HL-60/S4 (cell line): Measurements from ENCODE around the gene DNAL4.

Source experiments
- in situ Hi-C: fragments of 300-500 bp; cut with MboI; formaldehyde crosslinking; loops from 2 replicates; pipeline ENCODE4 v1.14.3; 2022; ENCODE audit warnings: low sequenced_read_pairs

The DNAL4 gene

GRCh38 chr22:38760477-38761201, 33.3 kb downstream of the DNAL4 start:
- in situ Hi-C loops, result no loop called here

GRCh38 chr22:38759005-38759404, 34.9 kb downstream of the DNAL4 start:
- in situ Hi-C loops, result no loop called here

- in situ Hi-C loops, result no loop called here
Observed at GRCh38 chr22:38758276-38758945, 35.5 kb downstream of the DNAL4 start.

- in situ Hi-C loops, result no loop called here
Observed at GRCh38 chr22:38757464-38757757, 36.5 kb downstream of the DNAL4 start.

GRCh38 chr22:38756711-38757463, 37.1 kb downstream of the DNAL4 start:
- in situ Hi-C loops, result no loop called here

GRCh38 chr22:38755911-38756532, 37.9 kb downstream of the DNAL4 start, which contains the start of gene SUN2:
TSS of gene SUN2 (minus strand) at chr22:38755998. CDS start at chr22:38752628, 3,370 bp downstream.
- in situ Hi-C loops, result no loop called here

GRCh38 chr22:38755155-38755910, 38.6 kb downstream of the DNAL4 start:
- in situ Hi-C loops, result no loop called here

GRCh38 chr22:38754751-38755154, 39.2 kb downstream of the DNAL4 start:
- in situ Hi-C loops, result no loop called here

GRCh38 chr22:38753948-38754750, 39.8 kb downstream of the DNAL4 start:
- in situ Hi-C loops, result no loop called here

GRCh38 chr22:38751422-38752346, 42.3 kb downstream of the DNAL4 start:
- in situ Hi-C loops, result no loop called here

GRCh38 chr22:38751066-38751421, 42.9 kb downstream of the DNAL4 start:
- in situ Hi-C loops, result no loop called here

- in situ Hi-C loops, result no loop called here
Observed at GRCh38 chr22:38750638-38751037, 43.3 kb downstream of the DNAL4 start.

- in situ Hi-C loops, result no loop called here
Observed at GRCh38 chr22:38750104-38750503, 43.8 kb downstream of the DNAL4 start.

- in situ Hi-C loops, result no loop called here
Observed at GRCh38 chr22:38748487-38749136, 45.3 kb downstream of the DNAL4 start.

GRCh38 chr22:38745676-38746460, 48.1 kb downstream of the DNAL4 start:
- in situ Hi-C loops, result no loop called here

- in situ Hi-C loops, result no loop called here
Observed at GRCh38 chr22:38744981-38745380, 49.0 kb downstream of the DNAL4 start.

- in situ Hi-C loops, result no loop called here
Observed at GRCh38 chr22:38742176-38742942, 51.6 kb downstream of the DNAL4 start.
